HepG2 (cell line): ENCODE data around the gene PKMYT1. TPM values are rescaled to one million over a fixed set of nuclear protein-coding genes. Genes with fewer than 3 reads are reported as not detected.

Source experiments
- ARNT2 ChIP-seq: sonication (generic); formaldehyde crosslinking; IDR thresholded peaks from 2 replicates; pipeline ENCODE4 v1.8.0; 2022; ENCODE audit warnings: mild to moderate bottlenecking, low read depth, missing genetic modification reagents, moderate library complexity
- HOXA9 ChIP-seq: sonication (generic); formaldehyde crosslinking; IDR thresholded peaks from 2 replicates; pipeline ENCODE4 v1.8.1; 2022; ENCODE audit warnings: missing genetic modification reagents, mild to moderate bottlenecking, moderate library complexity, borderline replicate concordance
- PCBP1 ChIP-seq: fragments of 200-400 bp; formaldehyde crosslinking; IDR thresholded peaks from 2 replicates; pipeline ENCODE4 v1.6.1; 2017; ENCODE audit warnings: mild to moderate bottlenecking, low read depth, low read length, borderline replicate concordance
- RFXAP ChIP-seq: sonication (generic); formaldehyde crosslinking; IDR thresholded peaks from 2 replicates; pipeline ENCODE4 v1.4.0; 2020; ENCODE audit warnings: missing genetic modification reagents, borderline replicate concordance
- TCF7L2 ChIP-seq: IDR thresholded peaks from 2 replicates; pipeline ENCODE4 v1.6.1; 2011; ENCODE audit warnings: mild to moderate bottlenecking, low read depth, low read length, moderate library complexity
- ZBTB38 ChIP-seq: sonication (generic); formaldehyde crosslinking; IDR thresholded peaks from 2 replicates; pipeline ENCODE4 v1.5.1; 2020; ENCODE audit warnings: mild to moderate bottlenecking, missing genetic modification reagents
- ZFY ChIP-seq: sonication (generic); formaldehyde crosslinking; IDR thresholded peaks from 2 replicates; pipeline ENCODE4 v1.4.0; 2020; ENCODE audit warnings: missing genetic modification reagents
- ZKSCAN8 ChIP-seq: IDR thresholded peaks from 2 replicates; pipeline ENCODE4 v1.6.1; 2016; ENCODE audit warnings: borderline replicate concordance, missing genetic modification reagents, missing compliant biosample characterization
- ZNF607 ChIP-seq: sonication (generic); formaldehyde crosslinking; IDR thresholded peaks from 2 replicates; pipeline ENCODE4 v1.5.1; 2020; ENCODE audit warnings: missing genetic modification reagents, mild to moderate bottlenecking, borderline replicate concordance
- ZNF672 ChIP-seq: sonication (generic); formaldehyde crosslinking; IDR thresholded peaks from 2 replicates; pipeline ENCODE4 v1.8.1; 2022; ENCODE audit warnings: missing genetic modification reagents
- polyA plus RNA-seq, 8 experiments: library from polyadenylated mRNA; depleted of rRNA in 3 of 8; stranded (reverse) in 7 of 8; unstranded in 1 of 8; fragments of >200 nt; fragmentation: Illumina TruSeq in 4 of 8; extraction: Trizol in 4 of 8; gene quantifications; 2 replicates each; pipeline versions ENCODE4 v1.2.1 to v1.2.3, GENCODE V29; 2011 to 2016; ENCODE audit warnings: low read depth in 4 of 8, missing spikeins in 1 of 8, mixed read lengths in 1 of 8; ENCODE audit not compliant: insufficient read depth in 1 of 8
- total RNA-seq, 5 experiments: library from RNA; depleted of rRNA; stranded (reverse); fragments of >200 nt; fragmentation: Illumina TruSeq; extraction: Trizol; gene quantifications; 2 replicates each; pipeline ENCODE4 v1.2.3, GENCODE V29; 2016; ENCODE audit warnings: low read depth in 1 of 5
- TF ChIP-seq, protein P1 (sequence below), 2 experiments: sonication (generic) in 1 of 2; formaldehyde crosslinking in 1 of 2; IDR thresholded peaks; 2 replicates each; pipeline versions ENCODE4 v1.4.0 to v1.6.1; 2016 to 2020; ENCODE audit warnings: borderline replicate concordance in 1 of 2, low read depth in 1 of 2, mild to moderate bottlenecking in 1 of 2, missing genetic modification reagents in 1 of 2
- TF ChIP-seq, protein P2 (sequence below): sonication (generic); formaldehyde crosslinking; IDR thresholded peaks from 2 replicates; pipeline ENCODE4 v1.8.0; 2022; ENCODE audit warnings: mild to moderate bottlenecking, missing genetic modification reagents, moderate library complexity
- TF ChIP-seq, protein P3 (sequence below): sonication (generic); formaldehyde crosslinking; IDR thresholded peaks from 2 replicates; pipeline ENCODE4 v1.4.0; 2020; ENCODE audit warnings: missing genetic modification reagents
- TF ChIP-seq, protein P4 (sequence below): sonication (generic); formaldehyde crosslinking; IDR thresholded peaks from 2 replicates; pipeline ENCODE4 v1.4.0; 2020; ENCODE audit warnings: mild to moderate bottlenecking, missing genetic modification reagents
- TF ChIP-seq, protein P5 (sequence below): sonication (generic); formaldehyde crosslinking; IDR thresholded peaks from 2 replicates; pipeline ENCODE4 v1.5.0; 2020; ENCODE audit warnings: mild to moderate bottlenecking, missing genetic modification reagents, moderate library complexity

Gene PKMYT1
- total and polyA plus RNA-seq, 2 of the 13 experiments (the other 11 are each of a cell fraction or from before 2014, with no cell fraction given): 7.0 to 27.8 TPM

DNA sequence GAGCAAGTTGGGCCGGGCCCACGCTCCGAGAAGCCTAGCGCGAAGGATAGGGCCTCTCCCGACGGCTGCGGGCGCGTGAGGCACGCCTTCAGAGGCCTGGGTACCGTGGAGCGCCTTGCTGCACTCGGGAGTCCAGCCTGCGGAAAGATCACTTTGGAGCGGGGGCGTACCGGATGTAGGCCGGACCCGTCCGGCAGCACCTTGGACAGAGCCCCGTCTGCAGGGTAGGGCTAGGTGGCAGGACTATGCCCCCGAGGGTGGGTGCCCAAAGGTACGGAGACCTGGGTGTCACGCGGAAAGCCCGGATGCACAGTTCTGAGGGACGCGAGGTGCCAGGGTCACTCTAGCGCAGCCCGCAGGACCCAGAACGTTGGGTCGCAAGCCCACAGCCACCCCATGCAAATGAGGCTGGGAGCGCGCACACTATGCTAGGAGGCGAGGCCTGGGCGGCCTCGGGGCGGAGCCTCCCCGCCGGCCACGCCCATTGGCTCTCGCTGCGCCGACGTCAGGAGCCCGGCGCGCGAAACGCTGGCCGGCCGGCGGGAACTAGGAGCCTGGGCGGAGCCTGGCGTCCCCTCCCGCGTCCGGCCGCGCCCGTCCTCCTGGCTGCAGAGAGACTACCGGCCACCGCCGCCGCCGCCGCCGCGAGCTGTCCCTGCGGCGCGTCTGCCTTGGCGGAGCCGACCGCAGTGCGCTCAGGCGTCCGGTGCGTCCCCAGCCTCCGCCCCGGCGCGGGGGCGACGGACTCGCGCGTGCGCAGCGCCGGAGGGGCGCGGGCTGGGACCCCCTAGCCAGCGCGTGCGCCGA lies 11.3 kb downstream of the PKMYT1 start, which contains the start of gene PAQR4 (continued):
- TF ChIP-seq, protein P1, sequence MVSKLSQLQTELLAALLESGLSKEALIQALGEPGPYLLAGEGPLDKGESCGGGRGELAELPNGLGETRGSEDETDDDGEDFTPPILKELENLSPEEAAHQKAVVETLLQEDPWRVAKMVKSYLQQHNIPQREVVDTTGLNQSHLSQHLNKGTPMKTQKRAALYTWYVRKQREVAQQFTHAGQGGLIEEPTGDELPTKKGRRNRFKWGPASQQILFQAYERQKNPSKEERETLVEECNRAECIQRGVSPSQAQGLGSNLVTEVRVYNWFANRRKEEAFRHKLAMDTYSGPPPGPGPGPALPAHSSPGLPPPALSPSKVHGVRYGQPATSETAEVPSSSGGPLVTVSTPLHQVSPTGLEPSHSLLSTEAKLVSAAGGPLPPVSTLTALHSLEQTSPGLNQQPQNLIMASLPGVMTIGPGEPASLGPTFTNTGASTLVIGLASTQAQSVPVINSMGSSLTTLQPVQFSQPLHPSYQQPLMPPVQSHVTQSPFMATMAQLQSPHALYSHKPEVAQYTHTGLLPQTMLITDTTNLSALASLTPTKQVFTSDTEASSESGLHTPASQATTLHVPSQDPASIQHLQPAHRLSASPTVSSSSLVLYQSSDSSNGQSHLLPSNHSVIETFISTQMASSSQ (IDR thresholded peaks at IDR 0.05; ENCODE audit: low read depth): no peak
- TF ChIP-seq, protein P1 (CRISPR knock-in tag; IDR thresholded peaks at IDR 0.05; ENCODE audit: borderline replicate concordance): peak; percentile 74; the same call in 1 of the 2 replicates
- TF ChIP-seq, protein P2, sequence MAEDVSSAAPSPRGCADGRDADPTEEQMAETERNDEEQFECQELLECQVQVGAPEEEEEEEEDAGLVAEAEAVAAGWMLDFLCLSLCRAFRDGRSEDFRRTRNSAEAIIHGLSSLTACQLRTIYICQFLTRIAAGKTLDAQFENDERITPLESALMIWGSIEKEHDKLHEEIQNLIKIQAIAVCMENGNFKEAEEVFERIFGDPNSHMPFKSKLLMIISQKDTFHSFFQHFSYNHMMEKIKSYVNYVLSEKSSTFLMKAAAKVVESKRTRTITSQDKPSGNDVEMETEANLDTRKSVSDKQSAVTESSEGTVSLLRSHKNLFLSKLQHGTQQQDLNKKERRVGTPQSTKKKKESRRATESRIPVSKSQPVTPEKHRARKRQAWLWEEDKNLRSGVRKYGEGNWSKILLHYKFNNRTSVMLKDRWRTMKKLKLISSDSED: peak; percentile 81
- TF ChIP-seq ZFY (CRISPR knock-in tag) (peak; percentile 90), RFXAP (CRISPR knock-in tag) (no peak; the same call in 1 of the 2 replicates), ZKSCAN8 (CRISPR knock-in tag) (peak; percentile 91; the same call in 1 of the 2 replicates), PCBP1 (0 out of 2 replicates have a peak, but pooled peaks have one; percentile 46), ZNF607 (CRISPR knock-in tag) (peak; percentile 99), ARNT2 (peak; percentile 98), HOXA9 (CRISPR knock-in tag) (peak; percentile 87), ZNF672 (CRISPR knock-in tag) (no peak), TCF7L2 (no peak), ZBTB38 (CRISPR knock-in tag) (peak; percentile 93)
- TF ChIP-seq, protein P3, sequence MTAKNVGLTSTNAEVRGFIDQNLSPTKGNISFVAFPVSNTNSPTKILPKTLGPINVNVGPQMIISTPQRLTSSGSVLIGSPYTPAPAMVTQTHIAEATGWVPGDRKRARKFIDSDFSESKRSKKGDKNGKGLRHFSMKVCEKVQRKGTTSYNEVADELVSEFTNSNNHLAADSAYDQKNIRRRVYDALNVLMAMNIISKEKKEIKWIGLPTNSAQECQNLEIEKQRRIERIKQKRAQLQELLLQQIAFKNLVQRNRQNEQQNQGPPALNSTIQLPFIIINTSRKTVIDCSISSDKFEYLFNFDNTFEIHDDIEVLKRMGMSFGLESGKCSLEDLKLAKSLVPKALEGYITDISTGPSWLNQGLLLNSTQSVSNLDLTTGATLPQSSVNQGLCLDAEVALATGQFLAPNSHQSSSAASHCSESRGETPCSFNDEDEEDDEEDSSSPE (CRISPR knock-in tag): peak; percentile 95
- TF ChIP-seq, protein P4, sequence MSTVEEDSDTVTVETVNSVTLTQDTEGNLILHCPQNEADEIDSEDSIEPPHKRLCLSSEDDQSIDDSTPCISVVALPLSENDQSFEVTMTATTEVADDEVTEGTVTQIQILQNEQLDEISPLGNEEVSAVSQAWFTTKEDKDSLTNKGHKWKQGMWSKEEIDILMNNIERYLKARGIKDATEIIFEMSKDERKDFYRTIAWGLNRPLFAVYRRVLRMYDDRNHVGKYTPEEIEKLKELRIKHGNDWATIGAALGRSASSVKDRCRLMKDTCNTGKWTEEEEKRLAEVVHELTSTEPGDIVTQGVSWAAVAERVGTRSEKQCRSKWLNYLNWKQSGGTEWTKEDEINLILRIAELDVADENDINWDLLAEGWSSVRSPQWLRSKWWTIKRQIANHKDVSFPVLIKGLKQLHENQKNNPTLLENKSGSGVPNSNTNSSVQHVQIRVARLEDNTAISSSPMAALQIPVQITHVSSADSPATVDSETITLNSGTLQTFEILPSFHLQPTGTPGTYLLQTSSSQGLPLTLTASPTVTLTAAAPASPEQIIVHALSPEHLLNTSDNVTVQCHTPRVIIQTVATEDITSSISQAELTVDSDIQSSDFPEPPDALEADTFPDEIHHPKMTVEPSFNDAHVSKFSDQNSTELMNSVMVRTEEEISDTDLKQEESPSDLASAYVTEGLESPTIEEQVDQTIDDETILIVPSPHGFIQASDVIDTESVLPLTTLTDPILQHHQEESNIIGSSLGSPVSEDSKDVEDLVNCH (CRISPR knock-in tag): peak; percentile 85; the same call in 1 of the 2 replicates
- TF ChIP-seq, protein P5, sequence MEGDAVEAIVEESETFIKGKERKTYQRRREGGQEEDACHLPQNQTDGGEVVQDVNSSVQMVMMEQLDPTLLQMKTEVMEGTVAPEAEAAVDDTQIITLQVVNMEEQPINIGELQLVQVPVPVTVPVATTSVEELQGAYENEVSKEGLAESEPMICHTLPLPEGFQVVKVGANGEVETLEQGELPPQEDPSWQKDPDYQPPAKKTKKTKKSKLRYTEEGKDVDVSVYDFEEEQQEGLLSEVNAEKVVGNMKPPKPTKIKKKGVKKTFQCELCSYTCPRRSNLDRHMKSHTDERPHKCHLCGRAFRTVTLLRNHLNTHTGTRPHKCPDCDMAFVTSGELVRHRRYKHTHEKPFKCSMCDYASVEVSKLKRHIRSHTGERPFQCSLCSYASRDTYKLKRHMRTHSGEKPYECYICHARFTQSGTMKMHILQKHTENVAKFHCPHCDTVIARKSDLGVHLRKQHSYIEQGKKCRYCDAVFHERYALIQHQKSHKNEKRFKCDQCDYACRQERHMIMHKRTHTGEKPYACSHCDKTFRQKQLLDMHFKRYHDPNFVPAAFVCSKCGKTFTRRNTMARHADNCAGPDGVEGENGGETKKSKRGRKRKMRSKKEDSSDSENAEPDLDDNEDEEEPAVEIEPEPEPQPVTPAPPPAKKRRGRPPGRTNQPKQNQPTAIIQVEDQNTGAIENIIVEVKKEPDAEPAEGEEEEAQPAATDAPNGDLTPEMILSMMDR: peak; percentile 30
